Measurements from ENCODE around the gene FBXL14.

The FBXL14 gene, protein sequence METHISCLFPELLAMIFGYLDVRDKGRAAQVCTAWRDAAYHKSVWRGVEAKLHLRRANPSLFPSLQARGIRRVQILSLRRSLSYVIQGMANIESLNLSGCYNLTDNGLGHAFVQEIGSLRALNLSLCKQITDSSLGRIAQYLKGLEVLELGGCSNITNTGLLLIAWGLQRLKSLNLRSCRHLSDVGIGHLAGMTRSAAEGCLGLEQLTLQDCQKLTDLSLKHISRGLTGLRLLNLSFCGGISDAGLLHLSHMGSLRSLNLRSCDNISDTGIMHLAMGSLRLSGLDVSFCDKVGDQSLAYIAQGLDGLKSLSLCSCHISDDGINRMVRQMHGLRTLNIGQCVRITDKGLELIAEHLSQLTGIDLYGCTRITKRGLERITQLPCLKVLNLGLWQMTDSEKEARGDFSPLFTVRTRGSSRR

DNA sequence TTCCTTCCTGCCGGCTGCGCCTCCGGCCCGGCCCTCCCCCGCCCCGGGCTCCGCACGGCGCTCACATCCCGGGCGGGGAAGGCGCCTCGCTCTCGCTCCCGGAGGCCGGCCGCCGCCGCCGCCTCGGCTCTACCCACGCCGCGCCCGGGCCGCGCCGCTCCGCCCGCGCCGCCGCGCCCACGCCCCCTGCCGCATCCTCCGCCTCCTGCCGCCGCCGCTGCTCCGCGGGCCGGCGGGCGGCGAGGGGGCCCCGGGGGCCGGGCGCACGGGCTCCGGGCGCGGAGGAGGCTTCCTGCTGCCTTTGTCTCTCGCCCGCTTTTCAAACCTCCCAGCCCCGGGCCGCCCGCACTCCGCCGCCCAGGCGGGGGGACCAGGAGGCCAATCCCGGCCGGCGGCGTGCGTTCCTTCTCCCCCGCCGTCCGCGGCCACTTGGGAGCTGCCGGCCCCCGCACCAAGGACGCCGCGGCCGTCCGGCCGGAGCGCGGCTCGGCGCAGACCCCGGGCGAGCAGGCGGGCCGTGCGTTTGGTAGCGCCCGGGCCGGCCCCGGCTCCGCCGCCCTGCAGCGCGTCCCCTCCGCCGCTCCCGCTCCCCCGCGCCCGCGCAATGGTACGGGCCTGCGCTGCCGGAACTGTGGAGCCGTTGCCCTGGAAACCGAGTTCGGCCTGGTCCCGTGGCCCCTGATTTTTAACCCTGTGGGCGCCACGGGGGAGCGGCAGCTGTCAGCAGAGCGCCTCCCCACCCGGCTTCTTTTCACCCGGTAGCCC, at the start of gene FBXL14:
FBXL14 (minus strand) TSS at position 321 of the 765 bp plus-strand sequence. CDS start 515 bp downstream, outside the sequence.
- DNase-seq (ENCODE audit: low read depth), result peak; percentile 92
- H3K4me3 ChIP-seq (ENCODE audit: low read depth, low read length), result peak within 1 kb of the TSS; percentile 76
- TF ChIP-seq POLR2A (IDR thresholded peaks at IDR 0.05; ENCODE audit: extremely low read depth, insufficient read length), result peak; percentile 32
- peak; percentile 54; the same call in 1 of the 2 replicates for TF ChIP-seq MYC (IDR thresholded peaks at IDR 0.05; ENCODE audit: low read depth, low read length)
- TF ChIP-seq, protein P1, sequence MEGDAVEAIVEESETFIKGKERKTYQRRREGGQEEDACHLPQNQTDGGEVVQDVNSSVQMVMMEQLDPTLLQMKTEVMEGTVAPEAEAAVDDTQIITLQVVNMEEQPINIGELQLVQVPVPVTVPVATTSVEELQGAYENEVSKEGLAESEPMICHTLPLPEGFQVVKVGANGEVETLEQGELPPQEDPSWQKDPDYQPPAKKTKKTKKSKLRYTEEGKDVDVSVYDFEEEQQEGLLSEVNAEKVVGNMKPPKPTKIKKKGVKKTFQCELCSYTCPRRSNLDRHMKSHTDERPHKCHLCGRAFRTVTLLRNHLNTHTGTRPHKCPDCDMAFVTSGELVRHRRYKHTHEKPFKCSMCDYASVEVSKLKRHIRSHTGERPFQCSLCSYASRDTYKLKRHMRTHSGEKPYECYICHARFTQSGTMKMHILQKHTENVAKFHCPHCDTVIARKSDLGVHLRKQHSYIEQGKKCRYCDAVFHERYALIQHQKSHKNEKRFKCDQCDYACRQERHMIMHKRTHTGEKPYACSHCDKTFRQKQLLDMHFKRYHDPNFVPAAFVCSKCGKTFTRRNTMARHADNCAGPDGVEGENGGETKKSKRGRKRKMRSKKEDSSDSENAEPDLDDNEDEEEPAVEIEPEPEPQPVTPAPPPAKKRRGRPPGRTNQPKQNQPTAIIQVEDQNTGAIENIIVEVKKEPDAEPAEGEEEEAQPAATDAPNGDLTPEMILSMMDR (IDR thresholded peaks at IDR 0.05; ENCODE audit: low read depth, low read length), result no peak
- TF ChIP-seq, protein P2, sequence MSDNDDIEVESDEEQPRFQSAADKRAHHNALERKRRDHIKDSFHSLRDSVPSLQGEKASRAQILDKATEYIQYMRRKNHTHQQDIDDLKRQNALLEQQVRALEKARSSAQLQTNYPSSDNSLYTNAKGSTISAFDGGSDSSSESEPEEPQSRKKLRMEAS (IDR thresholded peaks at IDR 0.05; ENCODE audit: low read depth, low read length), result peak; percentile 57; the same call in 1 of the 2 replicates

DNA sequence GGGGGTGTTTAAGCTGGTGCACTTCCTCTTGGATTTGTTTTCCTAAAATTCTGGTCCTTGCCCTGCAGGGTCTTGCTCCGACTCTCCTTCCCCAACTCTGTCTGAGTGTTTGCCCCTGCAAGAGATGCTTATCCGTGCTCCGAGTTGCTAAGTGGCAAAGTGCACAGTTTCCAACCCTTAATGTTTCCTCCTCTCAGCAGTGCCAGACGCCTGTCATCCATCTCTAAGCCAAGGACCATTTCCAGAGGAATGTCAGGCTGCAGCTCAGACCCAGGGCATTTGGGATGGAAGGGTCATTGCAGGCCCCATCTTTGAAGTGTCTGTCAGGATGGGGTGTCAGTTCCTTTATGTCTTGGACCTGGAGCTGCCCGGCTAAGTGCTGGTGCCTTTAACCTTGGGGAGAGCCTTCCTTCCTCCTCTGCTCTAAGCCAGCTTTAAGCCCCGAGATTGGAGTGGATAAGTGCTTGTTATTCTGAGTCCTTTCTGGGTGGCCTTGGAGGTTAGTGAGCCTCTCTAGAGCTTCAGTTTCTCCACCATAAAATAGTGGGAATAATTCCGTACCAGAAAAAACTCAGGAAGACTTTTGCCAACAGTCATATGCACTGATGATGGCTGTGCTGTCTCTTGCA, 49.6 kb upstream of the FBXL14 start:
- no peak for DNase-seq (ENCODE audit: low read depth)
- no peak for TF ChIP-seq MYC (IDR thresholded peaks at IDR 0.05; ENCODE audit: low read depth, low read length)
- no peak for TF ChIP-seq POLR2A (IDR thresholded peaks at IDR 0.05; ENCODE audit: extremely low read depth, insufficient read length)
- H3K4me3 ChIP-seq (ENCODE audit: low read depth, low read length), result no peak overlapping the region

DNA sequence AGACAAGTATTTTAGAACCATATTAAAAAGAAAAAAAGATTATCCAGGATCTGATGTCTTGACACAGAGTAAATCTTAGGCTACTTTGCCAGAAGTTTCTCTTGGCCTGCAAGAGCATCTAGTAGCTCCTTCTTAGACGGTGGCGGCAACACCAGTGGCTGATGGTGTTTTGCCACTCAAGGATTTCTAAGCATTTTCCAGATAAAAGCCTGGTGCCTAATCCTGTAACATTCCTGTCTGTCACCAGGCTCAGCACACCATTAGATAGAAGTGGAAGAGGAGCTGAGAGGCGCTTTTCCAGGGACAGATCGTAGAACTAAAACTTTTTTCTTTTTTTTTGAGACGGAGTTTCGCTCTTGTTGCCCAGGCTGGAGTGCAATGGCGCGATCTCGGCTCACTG, 48.7 kb upstream of the FBXL14 start:
- DNase-seq (ENCODE audit: low read depth), result no peak
- no peak overlapping the region for H3K4me3 ChIP-seq (ENCODE audit: low read depth, low read length)
- TF ChIP-seq MYC (IDR thresholded peaks at IDR 0.05; ENCODE audit: low read depth, low read length) (no peak), POLR2A (IDR thresholded peaks at IDR 0.05; ENCODE audit: extremely low read depth, insufficient read length) (no peak)
- TF ChIP-seq, protein P2 (IDR thresholded peaks at IDR 0.05; ENCODE audit: low read depth, low read length), result no peak

DNA sequence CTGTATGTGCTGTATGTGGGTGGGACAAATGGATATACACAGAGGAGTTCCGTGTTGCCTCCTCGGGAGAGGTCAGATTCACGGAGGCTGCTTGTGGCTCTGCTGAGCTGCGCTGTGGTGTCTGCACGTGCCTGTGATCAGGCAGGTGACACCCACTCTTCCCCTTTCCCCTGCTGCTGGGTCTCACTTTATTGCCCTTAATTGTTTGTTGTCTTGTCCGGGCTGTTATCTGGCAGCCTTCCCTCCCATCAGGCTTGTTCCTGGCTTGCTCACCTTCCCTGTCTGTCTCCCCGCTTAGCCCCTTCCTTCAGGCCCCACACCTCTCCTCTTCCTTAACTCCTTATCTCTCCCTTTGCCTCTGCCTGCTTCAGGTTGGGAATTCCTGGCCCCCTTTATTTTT, 48.1 kb upstream of the FBXL14 start:
- TF ChIP-seq, protein P1 (IDR thresholded peaks at IDR 0.05; ENCODE audit: low read depth, low read length), result no peak
- TF ChIP-seq POLR2A (IDR thresholded peaks at IDR 0.05; ENCODE audit: extremely low read depth, insufficient read length) (no peak), MYC (IDR thresholded peaks at IDR 0.05; ENCODE audit: low read depth, low read length) (no peak)
- TF ChIP-seq, protein P2 (IDR thresholded peaks at IDR 0.05; ENCODE audit: low read depth, low read length), result no peak
- no peak for DNase-seq (ENCODE audit: low read depth)
- no peak overlapping the region for H3K4me3 ChIP-seq (ENCODE audit: low read depth, low read length)

DNA sequence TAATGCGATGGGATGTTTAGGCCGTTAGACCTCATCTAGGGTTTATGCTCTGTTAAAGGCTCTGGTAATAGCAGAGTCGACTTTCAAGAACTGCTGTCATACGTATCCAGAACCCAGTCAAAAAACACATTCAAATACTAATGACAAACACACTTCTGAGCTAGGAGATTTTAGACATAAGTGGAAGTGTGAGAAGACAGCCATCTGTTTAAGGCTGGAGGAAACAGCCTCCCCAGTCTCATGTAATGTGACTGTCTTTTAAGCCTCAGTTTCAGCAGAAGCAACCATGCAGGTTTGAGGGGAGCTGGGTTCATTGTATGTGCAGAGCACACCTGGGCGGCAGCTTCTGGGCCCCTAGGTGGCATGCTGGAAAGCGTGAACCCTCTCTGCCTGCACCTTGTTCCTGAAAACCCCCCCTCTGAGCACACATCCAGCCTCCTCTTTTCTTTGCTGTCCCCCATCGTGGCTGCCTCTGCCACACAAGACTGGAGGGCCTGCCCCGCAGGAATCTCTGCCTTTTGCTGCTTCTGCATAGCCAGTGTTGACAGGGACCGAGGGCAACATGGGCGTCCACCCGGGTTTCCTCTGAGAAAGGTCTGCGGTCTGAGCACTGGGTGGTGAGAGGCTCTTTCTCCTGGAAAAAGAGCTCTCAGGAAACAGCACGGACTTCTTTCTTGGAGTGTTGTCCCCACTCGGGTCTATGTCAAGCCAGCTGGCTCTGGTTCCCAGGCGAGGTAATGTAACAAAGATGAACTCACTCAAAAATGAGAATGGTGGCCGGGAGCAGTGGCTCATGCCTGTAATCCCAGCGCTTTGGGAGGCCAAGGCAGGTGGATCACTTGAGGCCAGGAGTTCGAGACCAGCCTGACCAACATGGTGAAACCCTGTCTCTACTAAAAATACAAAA, 46.2 kb upstream of the FBXL14 start:
- TF ChIP-seq, protein P1 (IDR thresholded peaks at IDR 0.05; ENCODE audit: low read depth, low read length), result no peak
- TF ChIP-seq MYC (IDR thresholded peaks at IDR 0.05; ENCODE audit: low read depth, low read length) (no peak), POLR2A (IDR thresholded peaks at IDR 0.05; ENCODE audit: extremely low read depth, insufficient read length) (no peak)
- TF ChIP-seq, protein P2 (IDR thresholded peaks at IDR 0.05; ENCODE audit: low read depth, low read length), result no peak
- H3K4me3 ChIP-seq (ENCODE audit: low read depth, low read length), result no peak overlapping the region
- DNase-seq (ENCODE audit: low read depth), result no peak

DNA sequence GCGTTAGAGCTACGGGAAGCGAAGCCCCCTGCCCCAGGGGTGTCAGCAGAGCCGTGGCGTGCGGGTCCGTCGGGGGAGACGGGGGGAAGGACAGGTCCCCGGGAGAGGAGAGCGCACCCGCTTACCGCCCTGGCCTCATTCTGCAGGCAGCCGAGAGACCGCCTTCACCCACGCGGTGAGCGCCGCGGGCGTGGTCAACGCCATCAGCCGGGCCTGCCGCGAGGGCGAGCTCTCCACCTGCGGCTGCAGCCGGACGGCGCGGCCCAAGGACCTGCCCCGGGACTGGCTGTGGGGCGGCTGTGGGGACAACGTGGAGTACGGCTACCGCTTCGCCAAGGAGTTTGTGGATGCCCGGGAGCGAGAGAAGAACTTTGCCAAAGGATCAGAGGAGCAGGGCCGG, 45.2 kb upstream of the FBXL14 start:
- no peak for DNase-seq (ENCODE audit: low read depth)
- H3K4me3 ChIP-seq (ENCODE audit: low read depth, low read length), result no peak overlapping the region
- TF ChIP-seq MYC (IDR thresholded peaks at IDR 0.05; ENCODE audit: low read depth, low read length) (no peak), POLR2A (IDR thresholded peaks at IDR 0.05; ENCODE audit: extremely low read depth, insufficient read length) (no peak)
- TF ChIP-seq, protein P1 (IDR thresholded peaks at IDR 0.05; ENCODE audit: low read depth, low read length), result no peak
- TF ChIP-seq, protein P2 (IDR thresholded peaks at IDR 0.05; ENCODE audit: low read depth, low read length), result no peak
